ENCODE data around the gene DZIP3.

Gene DZIP3

DNA sequence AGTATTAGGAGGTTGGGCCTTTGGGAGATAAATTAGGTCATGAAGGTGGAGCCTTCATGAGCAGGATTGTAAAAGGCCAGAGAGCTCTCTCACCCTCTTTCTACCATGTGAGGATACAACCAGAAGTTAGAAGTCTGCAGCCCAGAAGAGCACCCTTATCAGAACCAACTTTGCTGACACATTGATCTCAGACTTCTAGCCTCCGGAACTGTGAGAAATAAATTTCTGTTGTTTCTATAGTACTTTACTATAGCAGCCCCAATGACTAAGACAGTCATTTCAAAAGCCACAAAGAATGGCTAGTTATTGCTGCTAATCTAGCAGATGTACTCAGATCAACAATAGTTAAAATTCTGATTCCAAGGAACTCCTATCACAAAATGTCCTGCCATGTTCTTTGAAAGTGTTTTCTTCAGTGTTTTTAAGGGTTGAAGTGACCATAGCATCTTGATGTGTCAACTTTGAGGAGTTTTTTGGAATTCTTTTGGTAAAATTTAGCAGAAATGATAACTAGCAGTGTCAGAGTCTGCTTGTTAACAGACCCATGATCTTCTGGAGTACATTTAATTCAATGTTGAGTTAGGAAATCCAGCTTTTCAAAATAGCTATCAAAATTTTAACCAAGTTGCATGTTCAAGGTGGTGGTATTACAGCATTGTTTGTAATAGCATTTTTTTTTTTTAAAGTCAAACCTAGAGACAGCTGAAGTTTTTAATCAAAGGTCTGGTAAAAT is 10.3 kb downstream of the DZIP3 start:
- no peaks in the 10 kb centered on the region for H3K9me3 ChIP-seq (ENCODE audit: control insufficient read depth, low read length)
- H4K91ac ChIP-seq (ENCODE audit: low read length): no peak overlapping the region
- no peak overlapping the region for H2AK5ac ChIP-seq (ENCODE audit: low read length, severe bottlenecking)
- no peaks in the 10 kb centered on the region for H3K27me3 ChIP-seq (ENCODE audit: control insufficient read depth in 1 of 2, insufficient read depth in 1 of 2, low read length in 2 of 2)
- no peak overlapping the region for H3K4me2 ChIP-seq (ENCODE audit: low read length, poor library complexity, severe bottlenecking)
- H2BK15ac ChIP-seq (ENCODE audit: low read depth, poor library complexity, severe bottlenecking): no peak overlapping the region
- no peak overlapping the region for H4K8ac ChIP-seq (ENCODE audit: low read length)
- H3K79me1 ChIP-seq (replicated peaks; ENCODE audit: low read length, poor library complexity, severe bottlenecking): peaks cover 18% of the 10 kb centered on the region
- H3K27ac ChIP-seq (ENCODE audit: low read length, poor library complexity, severe bottlenecking): no peak overlapping the region
- WGBS: no CpG with 5 or more reads among the region's 1 CpG
- H3K4me1 ChIP-seq (ENCODE audit: control insufficient read depth, insufficient read depth, low read depth, low read length): no peaks in the 10 kb centered on the region
- H3K18ac ChIP-seq (ENCODE audit: low read depth in 1 of 2, low read length in 2 of 2): no peak overlapping the region
- no peak overlapping the region for H3K4ac ChIP-seq (ENCODE audit: low read depth in 1 of 2, low read length in 2 of 2)
- H3K14ac ChIP-seq (ENCODE audit: low read length in 2 of 2): no peak overlapping the region
- H2BK5ac ChIP-seq (ENCODE audit: low read depth, low read length, poor library complexity, severe bottlenecking): no peak overlapping the region
- no peak overlapping the region for H3K23ac ChIP-seq (ENCODE audit: low read length in 2 of 2)
- no peak overlapping the region for H2BK12ac ChIP-seq (ENCODE audit: low read length in 2 of 2)
- H3K36me3 ChIP-seq (ENCODE audit: control insufficient read depth in 1 of 2, insufficient read depth in 2 of 2, low read depth in 1 of 2, low read length in 2 of 2): no peaks in the 10 kb centered on the region
- H2AFZ ChIP-seq (ENCODE audit: low read depth, low read length): no peak overlapping the region
- H3K4me3 ChIP-seq (ENCODE audit: insufficient read depth in 1 of 2, low read depth in 1 of 2, low read length in 2 of 2): no peak overlapping the region
- no peak for DNase-seq
- H2BK120ac ChIP-seq (ENCODE audit: low read depth, low read length): no peak overlapping the region
- H3K9ac ChIP-seq (ENCODE audit: low read length): no peak overlapping the region

DNA sequence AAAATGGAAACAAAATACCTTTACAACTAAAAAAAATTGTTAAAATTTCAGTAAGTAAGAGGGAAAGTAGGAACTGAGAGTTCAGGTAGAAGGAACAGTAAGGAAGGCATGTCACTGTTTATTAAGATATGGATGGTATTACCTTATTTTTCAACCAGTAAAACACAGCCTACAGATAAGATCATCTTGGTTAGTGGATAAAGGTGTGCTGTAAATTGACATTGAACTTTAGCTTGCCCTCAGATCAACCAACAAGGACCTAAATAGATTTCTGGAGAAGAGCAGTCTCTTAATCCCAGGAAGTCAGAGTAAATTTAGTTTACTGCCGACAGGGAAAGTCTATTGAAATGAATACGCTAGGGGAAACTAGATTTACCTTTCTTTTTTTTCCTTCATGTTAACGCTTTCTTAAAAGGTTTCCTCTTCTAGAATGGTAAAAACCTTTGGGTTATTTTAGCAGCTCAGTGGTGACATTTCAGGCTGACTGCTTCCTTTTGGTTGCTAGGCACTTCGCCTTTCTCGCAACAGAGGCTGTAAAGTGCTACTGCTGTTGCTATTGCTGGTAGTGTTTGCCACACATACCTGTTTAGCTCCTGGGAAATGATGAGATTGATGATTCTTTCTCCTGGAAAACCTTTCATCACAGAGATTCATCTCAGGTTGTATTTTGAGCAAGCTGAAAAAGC is 12.9 kb downstream of the DZIP3 start:
- Histone ChIP-seq H2BK5ac (ENCODE audit: low read depth, low read length, poor library complexity, severe bottlenecking) (no peak overlapping the region), H2BK120ac (ENCODE audit: low read depth, low read length) (no peak overlapping the region), H3K14ac (ENCODE audit: low read length in 2 of 2) (no peak overlapping the region), H4K91ac (ENCODE audit: low read length) (no peak overlapping the region), H4K8ac (ENCODE audit: low read length) (no peak overlapping the region), H3K23ac (ENCODE audit: low read length in 2 of 2) (no peak overlapping the region), H3K27me3 (ENCODE audit: control insufficient read depth in 1 of 2, insufficient read depth in 1 of 2, low read length in 2 of 2) (no peaks in the 10 kb centered on the region), H2BK15ac (ENCODE audit: low read depth, poor library complexity, severe bottlenecking) (no peak overlapping the region), H3K4ac (ENCODE audit: low read depth in 1 of 2, low read length in 2 of 2) (no peak overlapping the region), H2BK12ac (ENCODE audit: low read length in 2 of 2) (no peak overlapping the region), H3K4me1 (ENCODE audit: control insufficient read depth, insufficient read depth, low read depth, low read length) (no peaks in the 10 kb centered on the region), H2AK5ac (ENCODE audit: low read length, severe bottlenecking) (no peak overlapping the region), H3K4me2 (ENCODE audit: low read length, poor library complexity, severe bottlenecking) (no peak overlapping the region), H2AFZ (ENCODE audit: low read depth, low read length) (no peak overlapping the region), H3K36me3 (ENCODE audit: control insufficient read depth in 1 of 2, insufficient read depth in 2 of 2, low read depth in 1 of 2, low read length in 2 of 2) (no peaks in the 10 kb centered on the region), H3K9me3 (ENCODE audit: control insufficient read depth, low read length) (no peaks in the 10 kb centered on the region), H3K27ac (ENCODE audit: low read length, poor library complexity, severe bottlenecking) (no peak overlapping the region), H3K79me1 (replicated peaks; ENCODE audit: low read length, poor library complexity, severe bottlenecking) (peaks cover 14% of the 10 kb centered on the region), H3K4me3 (ENCODE audit: insufficient read depth in 1 of 2, low read depth in 1 of 2, low read length in 2 of 2) (no peak overlapping the region), H3K9ac (ENCODE audit: low read length) (no peak overlapping the region), H3K18ac (ENCODE audit: low read depth in 1 of 2, low read length in 2 of 2) (no peak overlapping the region)
- 97% methylated on average over 5 of the region's 5 CpGs for WGBS
- DNase-seq: no peak

DNA sequence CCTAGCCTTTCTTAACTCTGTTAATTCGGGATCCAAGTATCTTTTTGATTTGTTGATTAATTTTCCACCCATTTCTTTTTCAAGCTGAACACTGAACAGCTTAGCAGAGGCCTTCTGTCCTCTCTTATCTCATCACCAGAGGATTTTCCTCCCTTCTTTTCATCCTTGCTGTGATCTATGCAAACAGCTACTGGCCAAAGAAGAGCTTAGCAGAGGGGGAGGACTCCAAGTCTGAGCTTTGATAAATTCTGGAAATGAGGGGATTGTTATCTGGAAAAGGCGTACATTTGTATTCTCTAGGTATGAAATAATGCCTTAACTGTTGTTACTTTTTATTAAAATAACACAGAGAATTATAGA is 13.4 kb downstream of the DZIP3 start:
- Histone ChIP-seq H2AFZ (ENCODE audit: low read depth, low read length) (no peak overlapping the region), H3K36me3 (ENCODE audit: control insufficient read depth in 1 of 2, insufficient read depth in 2 of 2, low read depth in 1 of 2, low read length in 2 of 2) (no peaks in the 10 kb centered on the region), H3K4me1 (ENCODE audit: control insufficient read depth, insufficient read depth, low read depth, low read length) (no peaks in the 10 kb centered on the region), H3K27ac (ENCODE audit: low read length, poor library complexity, severe bottlenecking) (no peak overlapping the region), H2AK5ac (ENCODE audit: low read length, severe bottlenecking) (no peak overlapping the region), H4K91ac (ENCODE audit: low read length) (no peak overlapping the region), H3K23ac (ENCODE audit: low read length in 2 of 2) (no peak overlapping the region), H3K9ac (ENCODE audit: low read length) (no peak overlapping the region), H3K4me2 (ENCODE audit: low read length, poor library complexity, severe bottlenecking) (no peak overlapping the region), H3K9me3 (ENCODE audit: control insufficient read depth, low read length) (no peaks in the 10 kb centered on the region), H2BK12ac (ENCODE audit: low read length in 2 of 2) (no peak overlapping the region), H2BK15ac (ENCODE audit: low read depth, poor library complexity, severe bottlenecking) (no peak overlapping the region), H3K14ac (ENCODE audit: low read length in 2 of 2) (no peak overlapping the region), H2BK5ac (ENCODE audit: low read depth, low read length, poor library complexity, severe bottlenecking) (no peak overlapping the region), H3K27me3 (ENCODE audit: control insufficient read depth in 1 of 2, insufficient read depth in 1 of 2, low read length in 2 of 2) (no peaks in the 10 kb centered on the region), H3K18ac (ENCODE audit: low read depth in 1 of 2, low read length in 2 of 2) (no peak overlapping the region), H2BK120ac (ENCODE audit: low read depth, low read length) (no peak overlapping the region), H3K4ac (ENCODE audit: low read depth in 1 of 2, low read length in 2 of 2) (no peak overlapping the region), H3K79me1 (replicated peaks; ENCODE audit: low read length, poor library complexity, severe bottlenecking) (peaks cover 14% of the 10 kb centered on the region), H3K4me3 (ENCODE audit: insufficient read depth in 1 of 2, low read depth in 1 of 2, low read length in 2 of 2) (no peak overlapping the region), H4K8ac (ENCODE audit: low read length) (no peak overlapping the region)
- 100% methylated on average over 1 of the region's 2 CpGs for WGBS
- DNase-seq: no peak

DNA sequence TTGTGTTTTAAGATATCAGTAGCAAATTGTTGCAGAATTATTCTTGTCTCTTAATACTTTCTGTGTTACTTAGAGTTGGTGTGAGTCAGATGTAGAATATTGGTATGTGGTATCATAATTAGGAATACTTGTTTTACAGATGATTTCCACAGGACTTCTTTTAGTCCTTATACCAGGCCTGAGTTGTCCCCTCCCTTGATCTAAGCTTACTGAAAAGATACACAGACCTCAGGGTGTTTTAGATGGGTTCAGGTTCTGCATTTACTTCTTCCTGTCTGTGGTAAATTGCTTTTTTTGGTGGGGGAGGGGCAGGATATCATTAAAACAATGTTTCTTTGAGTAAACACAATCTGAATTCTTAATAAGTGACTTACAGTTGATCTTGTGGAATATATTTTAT is 14.2 kb downstream of the DZIP3 start:
- Histone ChIP-seq H3K9ac (ENCODE audit: low read length) (no peak overlapping the region), H3K4me3 (ENCODE audit: insufficient read depth in 1 of 2, low read depth in 1 of 2, low read length in 2 of 2) (no peak overlapping the region), H3K23ac (ENCODE audit: low read length in 2 of 2) (no peak overlapping the region), H2BK12ac (ENCODE audit: low read length in 2 of 2) (no peak overlapping the region), H2AK5ac (ENCODE audit: low read length, severe bottlenecking) (no peak overlapping the region), H3K14ac (ENCODE audit: low read length in 2 of 2) (no peak overlapping the region), H3K4ac (ENCODE audit: low read depth in 1 of 2, low read length in 2 of 2) (no peak overlapping the region), H3K4me2 (ENCODE audit: low read length, poor library complexity, severe bottlenecking) (no peak overlapping the region), H2BK5ac (ENCODE audit: low read depth, low read length, poor library complexity, severe bottlenecking) (no peak overlapping the region), H2BK15ac (ENCODE audit: low read depth, poor library complexity, severe bottlenecking) (no peak overlapping the region), H3K4me1 (ENCODE audit: control insufficient read depth, insufficient read depth, low read depth, low read length) (no peaks in the 10 kb centered on the region), H3K27me3 (ENCODE audit: control insufficient read depth in 1 of 2, insufficient read depth in 1 of 2, low read length in 2 of 2) (no peaks in the 10 kb centered on the region), H3K36me3 (ENCODE audit: control insufficient read depth in 1 of 2, insufficient read depth in 2 of 2, low read depth in 1 of 2, low read length in 2 of 2) (no peaks in the 10 kb centered on the region), H3K79me1 (replicated peaks; ENCODE audit: low read length, poor library complexity, severe bottlenecking) (peaks cover 13% of the 10 kb centered on the region), H3K18ac (ENCODE audit: low read depth in 1 of 2, low read length in 2 of 2) (no peak overlapping the region), H4K8ac (ENCODE audit: low read length) (no peak overlapping the region), H4K91ac (ENCODE audit: low read length) (no peak overlapping the region), H2BK120ac (ENCODE audit: low read depth, low read length) (no peak overlapping the region), H3K27ac (ENCODE audit: low read length, poor library complexity, severe bottlenecking) (no peak overlapping the region), H2AFZ (ENCODE audit: low read depth, low read length) (no peak overlapping the region), H3K9me3 (ENCODE audit: control insufficient read depth, low read length) (no peaks in the 10 kb centered on the region)
- DNase-seq: no peak
